Cerebellar nuclear complex (tissue), 1 donor: ENCODE data around the gene TRIM52.
"Not testable (repeated sequence)": the region's sequence is repeated elsewhere in the genome, so short reads cannot be mapped to it uniquely, and the experiment has no call there.

ENCODE experiments used
- DNase-seq, 2 experiments: peaks; one replicate each; lab custom pipeline; 2025; lab: John Stamatoyannopoulos, UW

Gene TRIM52

GRCh38 chr5:181214249-181214648 lies 46.7 kb downstream of the TRIM52 start:
- DNase-seq = not testable (repeated sequence)

DNA sequence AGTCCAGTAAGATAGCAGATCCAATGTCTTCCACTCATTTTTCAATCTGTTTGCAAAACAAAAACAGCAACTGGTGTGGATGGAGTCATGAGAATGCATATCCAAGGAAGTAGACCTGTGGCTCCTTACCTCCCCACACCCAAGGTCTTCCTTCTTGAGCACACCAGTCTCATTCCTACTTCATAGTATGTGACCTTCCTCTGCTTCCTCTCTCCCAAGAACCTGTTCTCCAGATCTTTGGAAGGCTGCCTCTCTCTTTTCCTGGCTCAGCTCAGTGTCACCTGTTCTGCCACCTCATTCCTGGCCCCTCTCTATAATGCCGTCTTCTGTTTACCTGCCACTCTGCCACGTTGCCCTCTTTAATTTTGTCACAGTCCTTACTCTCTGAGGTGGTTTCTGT lies 48.0 kb downstream of the TRIM52 start:
- DNase-seq = no peak

DNA sequence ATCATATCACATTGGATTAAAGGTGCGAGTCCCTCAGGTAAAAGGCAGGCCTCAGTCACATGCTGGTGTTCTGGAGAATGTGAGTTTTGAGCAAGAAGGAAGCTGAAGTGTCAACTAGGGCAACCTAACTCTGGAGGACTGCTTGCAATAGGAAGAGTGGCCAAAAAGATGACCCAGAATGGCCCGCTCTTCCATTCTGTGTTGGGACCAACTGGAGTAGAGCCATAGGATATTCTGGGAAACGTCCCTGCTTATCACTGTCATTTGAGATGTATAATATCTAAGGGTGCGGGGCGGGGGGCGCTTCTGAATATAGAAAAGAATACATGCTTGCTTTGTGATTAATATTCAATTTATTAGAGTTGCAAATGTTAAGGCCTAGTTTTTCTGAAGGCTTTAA lies 48.9 kb downstream of the TRIM52 start:
- DNase-seq = no peak

DNA sequence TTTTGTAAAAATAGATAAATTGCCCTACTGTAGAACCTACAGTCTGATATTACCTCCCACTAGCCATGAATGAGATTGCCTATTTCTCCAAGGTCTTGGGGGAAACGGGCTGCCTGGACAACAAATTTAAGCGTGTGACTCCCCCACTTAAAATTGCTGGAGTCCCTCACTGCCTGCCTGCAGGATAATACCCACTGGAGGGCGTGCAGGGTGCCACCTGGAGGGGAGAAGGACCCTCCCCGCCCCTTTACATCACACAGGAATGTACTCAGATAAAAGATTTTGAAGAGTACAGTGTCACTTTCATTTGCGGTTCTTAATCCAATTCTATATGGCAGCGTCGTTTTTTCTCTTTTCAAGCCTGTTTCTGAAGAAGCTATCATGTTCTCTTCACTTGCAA lies 49.7 kb downstream of the TRIM52 start:
- DNase-seq = no peak

DNA sequence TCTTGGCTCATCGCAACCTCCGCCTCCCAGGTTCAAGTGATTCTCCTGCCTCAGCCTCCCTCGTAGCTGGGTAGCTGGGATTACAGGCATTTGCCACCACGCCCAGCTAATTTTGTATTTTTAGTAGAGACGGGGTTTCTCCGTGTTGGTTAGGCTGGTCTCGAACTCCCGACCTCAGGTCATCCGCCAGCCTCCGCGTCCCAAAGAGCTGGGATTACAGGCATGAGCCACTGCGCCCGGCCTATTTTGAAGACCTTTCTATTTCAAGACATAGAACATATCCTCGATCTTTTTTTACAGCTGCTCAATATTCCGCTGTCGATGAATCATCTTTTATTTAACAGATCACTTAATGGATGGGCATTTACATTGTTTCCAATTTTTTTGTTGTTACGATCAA lies 50.2 kb downstream of the TRIM52 start:
- DNase-seq = not testable (repeated sequence)

- DNase-seq = not testable (repeated sequence)
Measured at GRCh38 chr5:181210148-181210547, 50.8 kb downstream of the TRIM52 start.

DNA sequence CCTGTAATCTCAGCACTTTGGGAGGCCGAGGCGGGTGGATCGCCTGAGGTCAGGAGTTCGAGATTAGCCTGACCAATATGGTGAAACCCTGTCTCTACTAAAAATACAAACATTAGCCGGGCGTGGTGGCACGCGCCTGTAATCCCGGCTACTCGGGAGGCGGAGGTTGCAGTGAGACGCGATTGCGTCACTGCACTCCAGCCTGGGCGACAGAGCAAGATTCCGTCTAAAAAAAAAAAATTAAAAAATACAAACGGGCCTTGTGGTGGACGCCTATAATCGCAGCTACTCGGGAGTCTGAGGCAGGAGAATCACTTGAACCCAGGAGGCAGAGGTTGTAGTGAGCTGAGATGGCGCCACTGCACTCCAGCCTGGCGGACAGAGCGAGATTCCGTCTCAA lies 51.9 kb downstream of the TRIM52 start:
- not testable (repeated sequence) for DNase-seq

GRCh38 chr5:181207960-181208253 lies 53.0 kb downstream of the TRIM52 start:
- DNase-seq = no peak

DNA sequence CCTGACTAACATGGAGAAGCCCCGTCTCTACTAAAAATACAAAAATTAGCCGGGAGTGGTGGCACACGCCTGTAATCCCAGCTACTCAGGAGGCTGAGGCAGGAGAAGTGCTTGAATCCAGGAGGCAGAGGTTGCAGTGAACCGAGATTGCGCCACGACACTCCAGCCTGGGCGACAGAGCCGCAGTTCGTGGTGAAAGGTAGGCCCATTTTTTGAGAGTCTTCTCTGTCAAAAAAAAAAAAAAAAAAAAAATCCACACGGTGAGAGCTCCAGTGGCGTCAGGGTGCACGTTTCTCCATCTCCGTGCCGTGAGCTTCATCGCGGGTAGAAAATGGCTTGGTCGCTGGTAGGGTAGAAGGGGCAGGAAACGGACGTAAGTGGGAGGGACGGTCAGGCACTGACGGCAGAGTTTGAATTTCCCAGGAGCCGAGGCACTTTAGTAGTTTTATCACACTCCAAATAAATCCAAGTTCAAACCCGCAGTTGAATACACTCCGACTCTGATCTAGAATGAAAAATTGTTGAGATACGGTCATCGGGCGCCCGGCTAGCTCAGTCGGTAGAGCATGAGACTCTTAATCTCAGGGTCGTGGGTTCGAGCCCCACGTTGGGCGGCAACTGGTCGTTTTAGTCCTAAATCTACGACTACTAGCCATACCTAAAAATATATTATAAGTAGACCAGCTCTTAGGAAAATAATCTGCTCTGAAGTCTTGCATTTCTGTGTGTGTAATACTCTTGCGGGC lies 53.6 kb downstream of the TRIM52 start:
- no peak for DNase-seq

- DNase-seq = no peak
Measured at GRCh38 chr5:181205761-181206649, 54.9 kb downstream of the TRIM52 start.
